Astrocyte of the spinal cord (primary cell): ENCODE measurements around the gene ANKS1B.

Experiments
- DNase-seq: peaks from one replicate; pipeline ENCODE4 v3.0.0; 2011; ENCODE audit warnings: low read depth, low spot score
- H3K4me3 ChIP-seq: 2 replicates; pipeline ENCODE4 v1.5.1; 2011; ENCODE audit warnings: low read depth, mild to moderate bottlenecking, low read length, moderate library complexity
- CTCF ChIP-seq: IDR thresholded peaks from 2 replicates; pipeline ENCODE4 v1.5.1; 2012; ENCODE audit warnings: low read depth, mild to moderate bottlenecking, low read length, inconsistent platforms
- in situ Hi-C: cut with HindIII; loops from 2 replicates; pipeline ENCODE4 v1.10.0; 2017; ENCODE audit warnings: low sequenced_read_pairs

The ANKS1B gene

GRCh38 chr12:99119449-99119848 is 865.3 kb downstream of the ANKS1B start:
- TF ChIP-seq CTCF: no peak
- DNase-seq: no peak
- in situ Hi-C loops: no loop called here
- H3K4me3 ChIP-seq: no peak overlapping the region

DNA sequence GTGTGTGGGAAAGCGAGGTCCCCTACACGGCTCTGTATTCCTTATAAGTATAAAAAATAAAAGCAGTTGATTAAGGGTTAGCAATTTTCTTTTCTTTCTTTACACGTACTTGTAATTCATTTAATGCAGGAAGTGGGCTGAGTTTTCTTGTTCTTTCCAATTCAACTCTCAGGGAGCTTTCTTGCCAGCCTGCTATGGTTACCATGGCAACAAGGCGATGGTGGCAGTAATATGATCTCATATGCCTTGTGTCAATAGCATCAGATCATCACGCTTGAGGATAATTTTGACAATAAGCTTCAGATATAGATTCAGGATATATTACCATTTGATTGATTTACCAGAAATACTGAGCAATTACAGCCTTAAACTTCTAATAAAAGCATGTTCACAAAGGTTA is 873.1 kb downstream of the ANKS1B start:
- no peak overlapping the region for H3K4me3 ChIP-seq
- in situ Hi-C loops: no loop called here
- TF ChIP-seq CTCF: no peak
- DNase-seq: no peak

GRCh38 chr12:99110868-99111267 is 873.9 kb downstream of the ANKS1B start:
- TF ChIP-seq CTCF: no peak
- no peak for DNase-seq
- in situ Hi-C loops: no loop called here
- no peak overlapping the region for H3K4me3 ChIP-seq

GRCh38 chr12:99110212-99110611 is 874.5 kb downstream of the ANKS1B start:
- no peak for TF ChIP-seq CTCF
- in situ Hi-C loops: no loop called here
- no peak overlapping the region for H3K4me3 ChIP-seq
- DNase-seq: no peak

DNA sequence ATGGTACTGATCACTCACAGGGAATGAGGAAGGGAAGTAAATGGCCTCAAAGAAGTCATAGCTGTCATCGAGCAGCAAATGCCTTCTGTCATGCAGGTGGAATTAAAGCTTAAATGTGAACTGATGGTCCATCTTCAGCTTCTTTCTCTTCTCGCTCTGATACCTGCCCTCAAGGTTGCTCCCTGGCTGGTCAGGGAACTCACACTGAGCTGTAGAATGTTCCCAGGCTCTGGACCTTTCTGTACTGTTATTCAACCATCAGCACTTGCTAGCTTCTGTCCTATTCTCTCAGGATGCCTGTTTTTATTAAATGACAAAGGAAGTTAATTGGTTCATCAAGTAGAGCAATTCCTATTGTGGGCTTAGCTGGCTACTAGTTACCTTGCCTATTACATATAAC is 875.8 kb downstream of the ANKS1B start:
- DNase-seq: no peak
- TF ChIP-seq CTCF: no peak
- in situ Hi-C loops: no loop called here
- H3K4me3 ChIP-seq: no peak overlapping the region

- no peak overlapping the region for H3K4me3 ChIP-seq
- no peak for TF ChIP-seq CTCF
- DNase-seq: no peak
- in situ Hi-C loops: no loop called here
Measured at GRCh38 chr12:99099786-99100185, 885.0 kb downstream of the ANKS1B start.

- in situ Hi-C loops: no loop called here
- H3K4me3 ChIP-seq: no peak overlapping the region
- TF ChIP-seq CTCF: no peak
- DNase-seq: no peak
Measured at GRCh38 chr12:99097171-99097570, 887.6 kb downstream of the ANKS1B start.
